Liver (tissue), 3 donors: ENCODE data around the gene PAXX.

Source experiments
- RAD21 ChIP-seq, 2 donors: IDR thresholded peaks; 2 replicates each; pipeline ENCODE4 v1.6.1; 2016; ENCODE audit warnings: antibody characterized with exemption in 2 of 2, mild to moderate bottlenecking in 2 of 2
- RXRA ChIP-seq, 2 donors: IDR thresholded peaks; 2 replicates each; pipeline ENCODE4 v1.6.1; 2017 to 2018; ENCODE audit warnings: antibody characterized with exemption in 2 of 2, mild to moderate bottlenecking in 1 of 2
- SP1 ChIP-seq: IDR thresholded peaks from 2 replicates; pipeline ENCODE4 v1.6.1; 2018; ENCODE audit warnings: antibody characterized with exemption, mild to moderate bottlenecking
- TAF1 ChIP-seq: conservative IDR thresholded peaks from 2 replicates; pipeline ENCODE4 v1.6.1; 2016; ENCODE audit warnings: antibody characterized with exemption, mild to moderate bottlenecking
- YY1 ChIP-seq: IDR thresholded peaks from 2 replicates; pipeline ENCODE4 v1.6.1; 2016; ENCODE audit warnings: antibody characterized with exemption, mild to moderate bottlenecking
- TF ChIP-seq, protein P1 (sequence below): IDR thresholded peaks from 2 replicates; pipeline ENCODE4 v1.6.1; 2016; ENCODE audit warnings: antibody characterized with exemption, mild to moderate bottlenecking
- TF ChIP-seq, protein P2 (sequence below): fragments of 150-350 bp; IDR thresholded peaks from 2 replicates; pipeline ENCODE4 v1.5.1; 2017; ENCODE audit warnings: improper control_type of control experiment, low read depth, low read length; ENCODE audit not compliant: missing input control
- TF ChIP-seq, protein P3 (sequence below): IDR thresholded peaks from 2 replicates; pipeline ENCODE4 v1.6.1; 2016; ENCODE audit warnings: antibody characterized with exemption
- donor health status: healthy.
- donor health status: healthy.

DNA sequence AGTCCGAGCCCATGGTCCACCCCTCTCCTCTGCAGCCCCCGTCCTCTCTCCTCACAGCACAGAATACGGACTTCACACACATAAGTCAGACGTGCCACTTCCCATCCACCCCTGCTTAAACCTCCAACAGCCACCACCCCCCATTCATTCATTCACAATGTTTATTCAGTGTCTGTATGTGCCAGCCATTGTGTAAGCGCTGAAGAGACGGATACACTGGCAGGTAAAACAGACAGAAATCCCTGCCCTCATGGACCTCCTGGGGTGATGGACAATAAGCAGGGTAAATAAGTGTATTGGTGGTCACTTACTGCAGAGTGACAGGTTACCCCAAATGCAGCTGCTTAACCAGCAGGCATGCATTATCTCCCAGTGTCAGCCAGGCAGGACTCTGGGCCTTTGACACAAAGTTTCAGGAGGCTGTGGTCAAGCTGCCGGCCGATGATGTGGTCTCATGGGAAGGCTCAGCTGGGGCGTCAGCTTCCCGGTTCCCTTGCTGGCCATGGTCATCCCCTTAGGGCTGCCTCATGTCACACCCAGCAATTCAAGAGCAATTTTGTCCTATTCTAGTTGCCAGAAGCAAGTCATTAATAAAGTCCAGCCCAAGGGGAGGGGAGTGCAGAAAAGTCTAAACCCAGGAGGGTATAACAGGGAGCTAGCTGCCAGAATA, 1.8 kb upstream of the PAXX start:
- TF ChIP-seq, protein P1, sequence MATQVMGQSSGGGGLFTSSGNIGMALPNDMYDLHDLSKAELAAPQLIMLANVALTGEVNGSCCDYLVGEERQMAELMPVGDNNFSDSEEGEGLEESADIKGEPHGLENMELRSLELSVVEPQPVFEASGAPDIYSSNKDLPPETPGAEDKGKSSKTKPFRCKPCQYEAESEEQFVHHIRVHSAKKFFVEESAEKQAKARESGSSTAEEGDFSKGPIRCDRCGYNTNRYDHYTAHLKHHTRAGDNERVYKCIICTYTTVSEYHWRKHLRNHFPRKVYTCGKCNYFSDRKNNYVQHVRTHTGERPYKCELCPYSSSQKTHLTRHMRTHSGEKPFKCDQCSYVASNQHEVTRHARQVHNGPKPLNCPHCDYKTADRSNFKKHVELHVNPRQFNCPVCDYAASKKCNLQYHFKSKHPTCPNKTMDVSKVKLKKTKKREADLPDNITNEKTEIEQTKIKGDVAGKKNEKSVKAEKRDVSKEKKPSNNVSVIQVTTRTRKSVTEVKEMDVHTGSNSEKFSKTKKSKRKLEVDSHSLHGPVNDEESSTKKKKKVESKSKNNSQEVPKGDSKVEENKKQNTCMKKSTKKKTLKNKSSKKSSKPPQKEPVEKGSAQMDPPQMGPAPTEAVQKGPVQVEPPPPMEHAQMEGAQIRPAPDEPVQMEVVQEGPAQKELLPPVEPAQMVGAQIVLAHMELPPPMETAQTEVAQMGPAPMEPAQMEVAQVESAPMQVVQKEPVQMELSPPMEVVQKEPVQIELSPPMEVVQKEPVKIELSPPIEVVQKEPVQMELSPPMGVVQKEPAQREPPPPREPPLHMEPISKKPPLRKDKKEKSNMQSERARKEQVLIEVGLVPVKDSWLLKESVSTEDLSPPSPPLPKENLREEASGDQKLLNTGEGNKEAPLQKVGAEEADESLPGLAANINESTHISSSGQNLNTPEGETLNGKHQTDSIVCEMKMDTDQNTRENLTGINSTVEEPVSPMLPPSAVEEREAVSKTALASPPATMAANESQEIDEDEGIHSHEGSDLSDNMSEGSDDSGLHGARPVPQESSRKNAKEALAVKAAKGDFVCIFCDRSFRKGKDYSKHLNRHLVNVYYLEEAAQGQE, result no peak
- TF ChIP-seq, protein P2, sequence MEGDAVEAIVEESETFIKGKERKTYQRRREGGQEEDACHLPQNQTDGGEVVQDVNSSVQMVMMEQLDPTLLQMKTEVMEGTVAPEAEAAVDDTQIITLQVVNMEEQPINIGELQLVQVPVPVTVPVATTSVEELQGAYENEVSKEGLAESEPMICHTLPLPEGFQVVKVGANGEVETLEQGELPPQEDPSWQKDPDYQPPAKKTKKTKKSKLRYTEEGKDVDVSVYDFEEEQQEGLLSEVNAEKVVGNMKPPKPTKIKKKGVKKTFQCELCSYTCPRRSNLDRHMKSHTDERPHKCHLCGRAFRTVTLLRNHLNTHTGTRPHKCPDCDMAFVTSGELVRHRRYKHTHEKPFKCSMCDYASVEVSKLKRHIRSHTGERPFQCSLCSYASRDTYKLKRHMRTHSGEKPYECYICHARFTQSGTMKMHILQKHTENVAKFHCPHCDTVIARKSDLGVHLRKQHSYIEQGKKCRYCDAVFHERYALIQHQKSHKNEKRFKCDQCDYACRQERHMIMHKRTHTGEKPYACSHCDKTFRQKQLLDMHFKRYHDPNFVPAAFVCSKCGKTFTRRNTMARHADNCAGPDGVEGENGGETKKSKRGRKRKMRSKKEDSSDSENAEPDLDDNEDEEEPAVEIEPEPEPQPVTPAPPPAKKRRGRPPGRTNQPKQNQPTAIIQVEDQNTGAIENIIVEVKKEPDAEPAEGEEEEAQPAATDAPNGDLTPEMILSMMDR, result no peak
- TF ChIP-seq, protein P3, sequence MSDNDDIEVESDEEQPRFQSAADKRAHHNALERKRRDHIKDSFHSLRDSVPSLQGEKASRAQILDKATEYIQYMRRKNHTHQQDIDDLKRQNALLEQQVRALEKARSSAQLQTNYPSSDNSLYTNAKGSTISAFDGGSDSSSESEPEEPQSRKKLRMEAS, result no peak
- no peak for TF ChIP-seq RXRA (IDR thresholded peaks at IDR 0.05)
- TF ChIP-seq YY1, result no peak
- no peak for TF ChIP-seq SP1
- TF ChIP-seq RAD21 (IDR thresholded peaks at IDR 0.05), result no peak
- TF ChIP-seq TAF1, result no peak
